ENCODE results near the gene CFD.
"Not testable (repeated sequence)": the region's sequence is repeated elsewhere in the genome, so short reads cannot be mapped to it uniquely, and the experiment has no call there.

Gene CFD

DNA sequence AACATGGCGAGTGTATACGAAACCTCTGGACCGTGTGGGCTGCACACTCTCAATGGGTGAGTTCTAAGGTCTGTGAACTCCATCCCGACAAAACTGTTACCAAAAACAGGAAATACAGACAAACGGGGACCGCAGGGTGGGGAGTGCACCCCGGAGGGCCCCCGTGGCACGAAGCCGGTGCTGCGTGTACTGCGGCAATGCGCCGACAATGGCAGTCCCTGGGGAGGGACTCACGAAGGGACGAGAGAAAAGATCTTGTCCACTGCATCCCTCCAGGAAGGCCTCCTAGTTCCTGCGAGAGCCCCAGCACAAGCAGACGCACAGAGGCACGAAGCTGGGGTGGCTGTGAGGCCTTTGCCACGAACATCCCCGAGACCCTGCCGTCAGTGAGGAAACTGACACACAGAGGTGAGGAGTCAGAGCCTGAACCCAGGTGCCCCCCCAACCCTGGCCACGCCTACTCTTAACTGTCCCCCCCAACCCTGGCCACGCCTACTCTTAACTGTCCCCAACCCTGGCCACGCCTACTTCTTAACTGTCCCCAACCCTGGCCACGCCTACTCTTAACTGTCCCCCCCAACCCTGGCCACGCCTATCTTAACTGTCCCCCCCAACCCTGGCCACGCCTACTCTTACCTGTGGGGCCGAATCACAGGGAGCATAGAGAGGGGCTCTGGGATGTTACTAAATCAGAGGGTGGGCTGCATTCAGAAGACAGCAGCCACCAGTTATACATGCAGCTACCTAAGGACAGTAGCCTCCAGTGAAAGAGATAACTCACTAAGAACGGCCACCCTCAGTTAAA lies 29.3 kb downstream of the CFD start:
- no peak for DNase-seq

DNA sequence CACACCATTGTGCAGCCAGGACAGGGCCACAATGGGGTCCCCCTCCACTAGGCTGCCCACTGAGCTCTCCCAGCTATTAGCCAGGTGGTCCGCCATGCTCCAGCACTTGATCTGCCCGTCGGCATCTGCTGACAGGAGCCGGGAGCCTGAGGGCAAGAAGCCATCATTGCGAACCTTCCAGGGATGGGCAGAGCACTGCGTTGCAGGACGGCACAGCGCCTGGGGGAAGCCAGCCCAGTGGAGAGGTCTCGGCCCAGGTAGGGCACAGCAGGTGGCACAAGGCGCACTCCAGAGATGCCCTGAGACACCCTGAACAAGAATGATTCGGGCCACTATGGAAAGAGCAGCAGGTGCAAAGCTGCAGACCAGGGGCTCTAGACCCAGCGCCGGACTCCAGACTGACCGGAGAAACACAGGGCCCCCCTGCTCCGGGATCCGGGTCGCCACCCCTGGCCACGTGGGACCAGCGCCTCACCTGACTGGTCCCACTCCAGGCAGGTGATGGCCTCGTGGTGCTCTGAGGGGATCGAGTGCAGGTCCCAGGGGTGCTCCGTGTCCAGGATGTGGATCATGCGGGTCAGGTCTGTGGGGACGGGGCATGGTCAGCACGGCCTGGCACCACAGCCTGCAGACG lies 30.3 kb downstream of the CFD start:
- DNase-seq, result no peak

DNA sequence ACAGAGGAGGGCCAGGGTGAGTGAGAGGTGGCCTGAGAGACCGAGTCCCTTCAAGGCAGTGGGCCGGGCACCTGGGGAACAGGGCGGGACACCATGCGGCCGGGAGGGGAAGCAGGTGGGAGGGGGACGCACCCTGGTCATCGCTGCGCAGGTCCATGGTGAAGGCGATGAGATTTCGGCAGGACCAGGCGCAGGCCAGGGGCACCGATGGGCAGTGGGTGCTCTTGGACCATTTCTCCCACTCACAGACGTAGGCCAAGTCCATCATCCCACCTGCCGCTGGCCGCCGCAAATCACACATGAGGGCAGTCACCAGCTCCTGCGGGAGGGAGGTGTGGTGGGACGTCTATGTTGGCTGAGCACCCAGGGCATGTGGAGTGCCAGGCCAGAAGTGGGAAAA lies 31.4 kb downstream of the CFD start:
- no peak for DNase-seq

DNA sequence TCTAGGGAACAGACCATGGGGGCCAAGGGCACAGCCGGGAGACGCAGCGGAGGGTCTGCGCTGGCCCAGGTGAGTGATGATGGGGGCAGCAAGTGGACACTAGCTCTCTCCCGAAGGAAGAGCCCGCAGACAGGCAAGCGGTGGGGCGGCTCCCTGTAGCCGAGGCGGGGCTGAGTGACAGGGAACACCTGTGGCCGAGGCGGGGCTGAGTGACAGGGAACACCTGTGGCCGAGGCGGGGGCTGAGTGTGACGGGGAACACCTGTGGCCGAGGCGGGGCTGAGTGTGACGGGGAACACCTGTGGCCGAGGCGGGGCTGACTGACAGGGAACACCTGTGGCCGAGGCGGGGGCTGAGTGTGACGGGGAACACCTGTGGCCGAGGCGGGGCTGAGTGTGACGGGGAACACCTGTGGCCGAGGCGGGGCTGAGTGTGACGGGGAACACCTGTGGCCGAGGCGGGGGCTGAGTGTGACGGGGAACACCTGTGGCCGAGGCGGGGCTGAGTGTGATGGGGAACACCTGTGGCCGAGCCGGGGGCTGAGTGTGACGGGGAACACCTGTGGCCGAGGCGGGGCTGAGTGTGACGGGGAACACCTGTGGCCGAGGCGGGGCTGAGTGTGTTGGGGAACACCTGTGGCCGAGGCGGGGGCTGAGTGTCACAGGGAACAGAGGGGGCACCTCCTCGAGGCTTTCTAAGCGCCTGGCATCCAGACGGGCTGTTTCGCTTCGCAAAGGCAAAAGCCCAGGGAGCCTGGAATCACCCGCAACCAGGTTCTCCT lies 32.1 kb downstream of the CFD start:
- DNase-seq, result not testable (repeated sequence)

DNA sequence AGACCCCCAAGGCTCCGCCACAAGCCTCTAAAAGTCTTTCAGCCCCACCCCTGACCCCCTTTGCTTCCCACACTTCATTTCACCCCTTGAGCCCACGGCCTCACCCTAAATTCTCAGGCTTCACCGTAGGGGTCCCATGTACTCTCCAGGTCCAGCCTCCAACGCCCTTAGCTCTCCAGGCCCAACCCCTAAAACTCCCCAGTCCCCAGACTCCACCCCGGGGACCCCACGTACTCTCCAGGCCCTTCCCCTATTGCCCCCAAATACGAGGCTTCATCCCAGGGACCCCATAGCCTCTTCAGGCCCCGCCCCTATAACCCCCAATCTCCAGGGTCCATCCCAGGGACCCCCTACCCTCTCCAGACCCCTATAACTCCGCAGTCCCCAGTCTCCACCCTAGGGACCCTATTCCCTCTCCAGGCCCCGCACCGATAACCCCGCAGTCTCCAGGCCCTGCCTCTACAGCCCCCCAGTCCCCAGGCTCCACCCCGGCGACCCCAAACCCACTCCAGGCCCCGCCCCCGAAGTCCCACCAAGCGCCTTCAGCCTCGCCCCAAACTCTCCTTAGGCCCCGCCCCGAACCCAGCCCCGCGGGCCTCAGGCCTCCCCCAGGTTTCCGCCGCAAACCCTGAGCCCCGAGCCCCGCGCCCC lies 32.9 kb downstream of the CFD start:
- no peak for DNase-seq

DNA sequence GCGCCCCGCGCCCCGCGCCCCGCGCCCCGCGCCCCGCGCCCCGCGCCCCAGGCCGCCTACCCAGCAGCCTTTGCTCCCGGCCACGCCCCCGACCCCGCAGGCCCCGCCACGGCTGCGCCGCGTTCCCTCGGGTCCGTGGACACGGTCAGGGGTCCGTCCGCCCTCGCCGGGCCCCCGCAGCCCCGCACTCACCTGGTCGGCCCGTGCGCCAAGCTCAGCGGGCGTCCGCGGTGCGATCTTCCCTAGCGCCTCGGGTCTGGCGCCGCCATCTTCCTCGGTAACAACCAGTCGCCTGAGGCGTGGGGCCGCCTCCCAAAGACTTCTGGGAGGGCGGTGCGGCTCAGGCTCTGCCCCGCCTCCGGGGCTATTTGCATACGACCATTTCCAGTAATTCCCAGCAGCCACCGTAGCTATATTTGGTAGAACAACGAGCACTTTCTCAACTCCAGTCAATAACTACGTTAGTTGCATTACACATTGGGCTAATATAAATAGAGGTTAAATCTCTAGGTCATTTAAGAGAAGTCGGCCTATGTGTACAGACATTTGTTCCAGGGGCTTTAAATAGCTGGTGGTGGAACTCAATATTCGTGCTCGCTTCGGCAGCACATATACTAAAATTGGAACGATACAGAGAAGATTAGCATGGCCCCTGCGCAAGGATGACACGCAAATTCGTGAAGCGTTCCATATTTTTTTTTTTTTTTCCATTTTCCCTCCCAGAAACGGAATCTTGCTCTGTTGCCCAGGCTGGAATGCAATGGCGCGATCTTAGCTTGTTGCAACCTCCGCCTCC lies 33.6 kb downstream of the CFD start, which contains the start of the genes MED16 and RNU6-9:
TSS of gene MED16 (minus strand) at position 294 of the 796 bp plus-strand sequence. CDS start 2,056 bp downstream, outside the sequence.
TSS of gene RNU6-9 (plus strand) at position 591 of the 796 bp plus-strand sequence.
- DNase-seq, result peak; percentile 73

DNA sequence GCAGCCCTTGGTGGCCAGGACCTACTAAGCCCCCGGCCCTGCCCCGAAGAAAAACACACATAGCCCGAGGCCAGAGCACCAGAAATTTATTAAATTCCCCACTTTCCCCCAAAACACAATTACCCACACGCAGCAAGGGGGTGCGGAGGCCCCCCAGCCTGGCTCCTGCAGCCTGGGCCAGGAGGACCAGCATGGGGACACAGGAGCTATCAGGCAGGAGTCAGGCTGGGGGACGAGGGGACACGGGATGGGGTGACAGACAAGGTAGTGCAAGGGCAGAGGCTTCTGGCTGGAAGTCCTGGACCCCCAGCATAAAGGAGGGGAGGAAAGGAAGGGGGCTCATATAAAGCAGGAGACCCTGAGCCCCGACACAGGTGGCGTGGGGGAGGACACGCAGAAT lies 37.0 kb downstream of the CFD start:
- no peak for DNase-seq

DNA sequence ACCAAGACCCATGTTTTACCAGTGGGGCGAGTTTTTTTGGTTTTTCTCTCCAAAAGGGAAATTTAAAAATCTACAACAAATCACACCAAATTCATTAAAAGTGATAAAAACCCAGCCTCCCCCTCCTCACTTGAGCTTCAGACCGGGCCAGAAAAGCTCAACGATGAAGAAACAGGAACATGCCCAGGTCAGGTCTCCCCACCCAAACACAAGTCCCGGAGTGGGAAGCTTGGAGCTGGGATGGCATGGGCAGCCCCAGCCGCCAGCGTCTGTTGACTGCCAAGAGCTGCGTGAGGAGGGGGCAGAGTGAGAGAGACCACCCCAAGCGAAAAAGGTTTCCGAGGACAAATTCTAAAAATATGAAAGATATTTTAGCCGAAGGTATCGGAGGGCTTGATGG lies 37.5 kb downstream of the CFD start:
- DNase-seq, result no peak

DNA sequence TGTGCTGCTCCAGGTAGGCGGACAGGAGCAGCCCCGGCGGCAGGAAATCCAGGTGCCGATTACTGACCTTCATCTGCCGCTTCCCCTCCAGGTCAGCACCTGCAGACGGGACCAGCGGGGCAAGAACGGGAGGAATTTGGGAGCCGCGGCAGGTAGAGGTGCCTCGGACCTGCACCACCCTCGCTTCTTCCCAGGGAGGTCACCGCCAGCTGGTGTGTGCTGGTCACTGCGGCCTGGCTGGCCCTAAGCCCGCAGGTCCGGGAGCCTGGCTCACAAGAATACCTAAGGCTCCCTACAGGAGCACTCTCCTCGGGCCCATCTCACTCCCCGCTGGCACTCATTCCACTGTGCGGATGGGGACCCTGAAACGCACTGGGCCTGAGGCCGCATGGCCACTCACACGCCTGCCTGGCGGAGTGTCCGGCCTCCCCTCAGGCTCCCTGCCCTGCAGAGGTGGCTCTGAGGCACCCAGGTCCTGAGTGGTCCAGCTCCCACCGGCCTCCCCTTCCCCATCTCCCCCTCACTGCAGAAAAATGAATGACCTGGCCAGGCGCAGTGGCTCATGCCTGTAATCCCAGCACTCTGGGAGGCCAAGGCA lies 38.1 kb downstream of the CFD start:
- no peak for DNase-seq

DNA sequence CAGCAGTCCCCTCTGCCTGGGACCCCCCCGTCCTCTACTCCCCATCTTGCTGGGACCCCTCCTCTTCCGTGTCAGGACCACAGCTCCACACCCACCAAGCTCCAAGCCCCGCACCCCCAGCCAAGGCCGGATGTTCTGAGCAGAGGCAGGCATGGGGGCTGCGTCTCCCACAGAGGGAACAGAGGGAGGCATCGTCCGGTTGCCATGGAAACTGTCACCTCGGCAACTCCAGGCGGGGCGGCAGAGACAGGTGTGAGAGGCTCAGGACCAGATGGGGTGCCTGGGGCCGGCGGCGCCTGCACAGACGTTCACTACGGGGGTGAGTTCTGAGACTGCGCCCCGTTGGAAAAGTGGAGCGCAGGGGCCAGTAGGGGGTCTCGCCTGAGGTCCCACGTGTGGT lies 39.2 kb downstream of the CFD start:
- DNase-seq, result no peak

DNA sequence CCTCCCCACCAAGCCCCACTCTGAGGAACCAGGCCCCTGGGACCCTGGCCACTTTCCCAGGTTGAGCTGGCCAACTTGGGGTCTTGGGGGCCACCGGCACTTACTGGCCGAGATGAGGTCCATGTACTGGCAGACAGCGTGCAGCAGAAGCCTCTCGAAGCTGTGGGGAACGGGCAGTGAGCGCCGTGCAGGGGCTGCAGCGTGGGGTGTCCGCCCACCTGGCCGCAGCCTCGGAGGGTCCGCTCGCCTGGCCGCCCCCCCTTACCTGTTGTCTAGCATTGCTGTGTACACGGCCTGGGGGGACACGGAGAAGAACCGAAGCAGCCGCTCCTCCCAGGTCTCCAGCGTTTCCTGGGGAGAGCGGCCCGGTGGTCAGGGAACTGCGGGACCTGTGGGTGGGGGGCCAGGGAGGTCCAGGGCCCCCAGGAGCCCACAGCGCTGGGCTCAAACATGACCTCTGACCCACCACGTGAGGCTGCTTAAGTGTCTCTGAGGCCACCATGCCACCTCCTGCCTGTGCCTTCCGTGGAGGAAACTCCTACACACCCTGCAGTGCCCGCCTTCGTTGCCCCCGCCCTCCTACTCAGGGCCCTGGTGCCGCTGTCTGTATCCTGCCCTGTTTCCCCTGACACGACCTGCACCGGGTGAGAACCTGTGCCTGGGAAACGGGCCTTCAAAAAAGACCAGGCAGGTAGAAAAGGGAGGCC lies 40.0 kb downstream of the CFD start:
- DNase-seq, result no peak

DNA sequence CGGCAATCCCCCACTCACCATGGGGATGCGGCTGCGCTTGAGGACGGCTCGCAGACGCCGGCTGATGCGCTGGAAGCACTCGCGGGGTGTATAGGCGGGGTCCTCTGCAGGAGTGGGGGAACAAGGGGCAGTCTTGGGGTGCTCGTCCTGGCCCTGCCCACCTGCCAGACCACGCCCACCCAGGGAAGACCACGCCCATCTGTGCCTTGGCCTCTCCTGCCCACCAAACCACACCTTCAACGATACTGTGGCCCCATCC lies 40.5 kb downstream of the CFD start:
- no peak for DNase-seq

DNA sequence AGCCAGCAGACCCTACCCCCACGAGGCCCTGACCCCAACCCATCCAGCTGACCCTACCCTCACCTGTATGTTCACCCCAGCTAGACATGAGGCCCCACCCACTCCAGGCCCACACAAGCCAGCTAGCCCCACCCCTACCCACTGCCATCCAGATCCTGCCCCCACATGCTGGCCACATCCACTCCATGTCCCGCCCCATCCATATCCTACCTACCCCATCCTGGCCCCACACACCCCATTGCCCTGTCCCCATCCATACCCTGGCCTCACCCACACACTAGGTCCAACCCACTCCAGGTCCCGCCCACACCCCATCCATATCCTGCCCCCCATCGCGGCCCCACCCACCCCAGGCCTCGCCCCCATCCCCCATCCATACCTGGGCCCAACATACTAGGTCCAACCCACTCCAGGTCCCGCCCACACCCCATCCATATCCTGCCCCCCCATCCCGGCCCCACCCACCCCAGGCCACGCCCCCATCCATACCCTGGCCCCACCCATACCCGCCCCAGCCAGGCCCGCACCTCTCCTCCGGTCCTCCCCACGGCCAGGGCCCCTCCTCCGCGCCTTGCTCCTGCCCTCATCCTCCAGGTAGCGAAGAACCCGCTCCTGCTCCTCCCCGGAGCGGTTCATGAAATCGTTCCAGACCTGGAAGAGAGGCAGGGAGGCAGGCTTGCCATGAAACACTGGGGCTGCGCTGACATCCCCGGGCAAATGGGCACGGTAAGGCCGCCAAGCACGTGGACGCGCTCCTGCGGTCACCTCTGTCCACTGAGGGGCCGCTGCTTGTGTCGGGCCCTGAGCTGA lies 41.0 kb downstream of the CFD start:
- DNase-seq, result no peak

DNA sequence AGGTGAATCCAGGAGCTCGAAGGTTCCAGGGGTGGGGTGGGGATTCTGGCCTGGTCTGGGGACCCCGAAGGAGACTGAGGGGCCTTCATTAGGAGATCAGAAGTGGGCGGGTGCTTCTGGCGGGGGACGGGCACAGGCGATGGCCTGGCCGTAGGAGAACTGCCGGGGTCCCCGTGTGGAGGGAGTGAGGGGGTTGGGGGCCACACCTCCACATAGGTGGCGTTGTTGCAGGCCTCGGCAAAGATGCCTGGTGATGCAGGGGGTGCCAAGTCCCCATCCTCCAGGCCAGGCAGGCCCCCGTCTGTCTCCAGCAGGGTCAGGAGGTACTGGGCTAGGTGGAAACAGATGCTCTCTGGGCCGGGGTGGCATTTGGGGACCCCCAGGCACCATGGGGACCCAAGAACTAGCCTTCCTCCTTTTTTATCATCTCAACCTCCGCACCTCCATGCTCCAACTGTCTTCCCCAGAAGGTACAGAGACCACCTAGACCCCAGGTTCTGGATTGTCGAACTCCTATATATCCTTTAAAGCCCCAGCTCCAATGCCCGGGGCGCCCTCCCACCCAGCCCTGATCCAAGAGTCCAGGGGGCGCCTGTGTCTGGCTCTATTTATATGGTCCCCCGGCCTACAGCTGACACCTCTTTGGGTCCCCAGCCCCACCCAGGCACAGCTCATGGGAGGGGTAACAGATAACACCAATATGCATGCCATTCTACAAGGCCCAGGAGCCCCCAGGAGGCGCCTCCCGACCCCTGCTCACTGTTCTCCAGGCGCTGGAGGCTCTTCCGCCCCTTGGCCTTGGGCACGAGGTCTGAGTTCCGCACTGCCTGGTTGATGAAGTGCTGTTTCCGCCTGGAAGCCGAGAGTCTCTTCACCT lies 42.0 kb downstream of the CFD start:
- DNase-seq, result no peak

DNA sequence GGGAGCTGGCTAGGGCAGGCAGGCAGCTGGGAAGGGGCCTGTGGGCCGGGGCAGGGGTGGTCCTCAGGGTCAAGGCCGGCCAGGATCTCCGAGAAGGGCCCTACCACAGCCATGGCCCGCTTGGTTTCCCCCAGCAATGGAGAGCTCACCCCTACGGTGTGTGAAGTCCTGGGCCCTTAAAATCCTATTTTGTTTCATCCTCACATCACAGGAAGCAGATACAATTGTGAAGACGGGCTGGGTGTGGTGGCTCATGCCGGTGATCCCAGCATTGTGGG lies 42.6 kb downstream of the CFD start:
- no peak for DNase-seq

DNA sequence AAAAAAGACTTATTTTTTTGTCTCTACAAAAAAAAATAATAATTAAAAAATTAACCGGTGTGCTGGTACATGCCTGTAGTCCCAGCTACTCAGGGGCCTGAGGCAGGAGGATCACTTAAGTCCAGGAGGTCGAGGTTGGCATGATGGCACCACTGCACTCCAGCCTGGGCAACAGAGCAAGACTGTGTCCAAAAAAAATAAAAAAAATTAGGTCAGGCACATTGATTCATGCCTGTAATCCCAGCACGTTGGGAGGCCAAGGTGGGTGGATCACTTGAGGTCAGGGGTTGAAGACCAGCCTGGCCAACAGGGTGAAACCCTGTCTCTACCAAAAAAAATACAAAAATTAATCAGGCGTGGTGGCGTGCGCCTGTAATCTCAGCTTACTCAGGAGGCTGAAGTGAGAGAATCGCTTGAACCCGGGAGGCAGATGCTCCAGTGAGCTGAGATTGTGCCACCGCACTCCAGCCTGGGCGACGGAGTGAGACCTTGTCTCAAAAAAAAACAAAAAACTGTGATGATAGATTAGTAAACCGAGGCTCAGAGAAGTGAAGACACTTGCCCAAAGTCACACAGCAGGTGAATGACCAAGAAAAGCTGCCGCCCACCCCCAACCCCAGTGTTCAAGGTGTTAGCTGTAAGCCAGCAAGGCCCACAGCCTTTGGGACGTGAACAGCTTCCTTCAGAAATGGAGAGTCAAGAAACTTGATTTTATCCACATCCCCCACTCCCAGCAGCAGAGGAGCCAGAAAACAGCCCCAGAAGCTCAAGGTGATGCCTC lies 43.2 kb downstream of the CFD start:
- no peak for DNase-seq

DNA sequence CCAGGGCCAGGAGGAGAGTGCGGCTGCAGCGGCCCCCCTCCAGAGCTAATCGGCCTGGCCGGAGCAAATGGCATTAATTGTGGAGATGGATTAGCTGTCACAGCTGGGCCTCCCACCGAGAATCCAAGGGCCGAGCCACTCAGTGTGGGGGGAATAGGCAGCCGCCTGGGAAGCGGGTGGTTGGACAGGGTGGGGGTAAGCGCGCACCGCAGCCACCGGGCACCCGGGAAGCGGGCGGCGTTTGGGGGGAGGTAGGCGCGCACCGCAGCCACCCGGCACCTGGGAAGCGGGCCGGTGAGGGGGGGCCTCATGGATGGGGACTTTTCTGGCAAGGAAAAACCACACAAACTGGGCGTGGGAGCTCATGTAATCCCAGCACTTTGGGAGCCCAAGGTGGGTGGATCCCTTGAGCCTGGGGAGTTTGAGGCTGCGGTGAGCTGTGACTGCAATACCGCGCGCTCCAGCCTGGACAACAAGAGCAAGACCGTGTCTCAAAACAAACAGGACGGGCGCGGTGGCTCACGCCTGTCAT lies 43.9 kb downstream of the CFD start:
- no peak for DNase-seq

DNA sequence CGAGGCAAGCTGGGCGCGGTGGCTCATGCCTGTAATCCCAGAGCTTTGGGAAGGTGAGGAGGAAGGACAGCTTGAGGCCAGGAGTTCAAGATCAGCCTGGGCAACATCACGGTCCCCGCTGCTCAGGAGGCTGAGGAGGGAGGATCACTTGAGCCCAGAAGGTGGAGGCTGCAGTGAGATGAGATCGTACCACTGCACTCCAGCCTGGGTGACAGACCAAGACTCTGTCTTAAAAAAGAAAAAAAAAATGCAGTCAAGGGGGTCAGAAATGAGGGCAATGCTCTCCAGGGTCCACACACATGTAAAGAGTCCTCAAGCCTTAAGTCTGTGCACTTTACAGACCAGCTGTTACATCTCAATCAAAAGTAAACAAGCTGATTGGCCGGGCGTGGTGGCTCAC lies 45.1 kb downstream of the CFD start:
- DNase-seq, result no peak

DNA sequence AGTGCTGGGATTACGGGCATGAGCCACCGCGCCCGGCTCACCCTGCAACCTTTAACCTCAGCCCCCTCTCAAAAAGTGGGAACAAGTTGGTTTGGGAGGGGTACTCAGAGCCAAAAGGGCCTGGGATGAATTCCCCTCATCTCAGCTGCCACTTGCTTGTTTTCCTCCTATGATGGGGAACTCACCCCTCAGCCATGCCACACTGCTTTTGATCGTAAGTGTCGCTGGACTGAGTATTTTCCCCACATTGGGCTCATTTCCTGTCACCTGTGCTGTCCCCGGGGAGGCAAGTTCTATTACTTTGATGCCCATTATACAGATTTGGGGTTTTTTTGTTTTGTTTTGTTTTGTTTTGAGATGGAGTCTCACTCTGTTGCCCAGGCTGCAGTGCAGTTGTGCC lies 47.0 kb downstream of the CFD start:
- no peak for DNase-seq

Data from activated gamma-delta T cell (primary cell).